K562 (cell line): Measurements from ENCODE around the gene RHOA. TPM values are rescaled to one million over a fixed set of nuclear protein-coding genes. Genes with fewer than 3 reads are reported as not detected.

Experiments
- CAMTA2 ChIP-seq: fragments of 250-450 bp; sonication (Bioruptor Pico); conservative IDR thresholded peaks from 2 replicates; pipeline ENCODE4 v1.5.1; 2022
- CHD4 ChIP-seq: fragments of 200-600 bp; sonication (generic); IDR thresholded peaks from 3 replicates; pipeline ENCODE4 v1.6.1; 2012; ENCODE audit warnings: low read depth, mild to moderate bottlenecking, mixed read lengths, low read length, inconsistent platforms; ENCODE audit not compliant: insufficient read depth, insufficient replicate concordance, poor library complexity, severe bottlenecking
- GTF2F1 ChIP-seq: IDR thresholded peaks from 2 replicates; pipeline ENCODE4 v1.6.1; 2011; ENCODE audit warnings: low read depth, low read length, improper control_type of control experiment
- KAT7 ChIP-seq: sonication (generic); formaldehyde crosslinking; IDR thresholded peaks from 2 replicates; pipeline ENCODE4 v1.8.0; 2022; ENCODE audit warnings: missing genetic modification reagents, mild to moderate bottlenecking, borderline replicate concordance
- MAFG ChIP-seq: fragments of 450-650 bp; conservative IDR thresholded peaks from 2 replicates; pipeline ENCODE4 v1.6.1; 2016; ENCODE audit warnings: missing genetic modification characterization, missing compliant biosample characterization
- NEUROD1 ChIP-seq: fragments of 150-350 bp; IDR thresholded peaks from 2 replicates; pipeline ENCODE4 v1.6.1; 2014; ENCODE audit warnings: borderline replicate concordance, low read length, low read depth; ENCODE audit not compliant: partially characterized antibody
- NR1H2 ChIP-seq: sonication (generic); formaldehyde crosslinking; IDR thresholded peaks from 2 replicates; pipeline ENCODE4 v1.4.0; 2020; ENCODE audit warnings: mild to moderate bottlenecking, missing genetic modification reagents
- POLR2AphosphoS5 ChIP-seq: IDR thresholded peaks from 2 replicates; pipeline ENCODE4 v1.6.1; 2011; ENCODE audit warnings: mild to moderate bottlenecking, low read depth, low read length, moderate library complexity; ENCODE audit not compliant: control insufficient read depth, insufficient read depth
- PRPF4 ChIP-seq: fragments of 200-400 bp; formaldehyde crosslinking; IDR thresholded peaks from one replicate; pipeline ENCODE4 v1.6.1; 2017; ENCODE audit warnings: low read length, low read depth, mild to moderate bottlenecking; ENCODE audit not compliant: insufficient read depth, poor library complexity, severe bottlenecking
- RUNX1 ChIP-seq: sonication (generic); IDR thresholded peaks from 2 replicates; pipeline ENCODE4 v1.6.1; 2016; ENCODE audit warnings: antibody characterized with exemption, low read depth
- SIX5 ChIP-seq, 2 experiments: IDR thresholded peaks; 2 replicates each; pipeline ENCODE4 v1.6.1; 2011; ENCODE audit warnings: low read length in 2 of 2, borderline replicate concordance in 1 of 2, low read depth in 1 of 2, mild to moderate bottlenecking in 1 of 2, moderate library complexity in 1 of 2; ENCODE audit not compliant: insufficient read depth in 1 of 2
- SMARCA4 ChIP-seq: fragments of 450-650 bp; IDR thresholded peaks from 2 replicates; pipeline ENCODE4 v1.6.1; 2016
- SMARCE1 ChIP-seq: fragments of 450-650 bp; IDR thresholded peaks from 2 replicates; pipeline ENCODE4 v1.7.1; 2016; ENCODE audit warnings: mild to moderate bottlenecking
- USF1 ChIP-seq: sonication (generic); formaldehyde crosslinking; IDR thresholded peaks from 2 replicates; pipeline ENCODE4 v1.9.0; 2022; ENCODE audit warnings: mild to moderate bottlenecking, missing genetic modification reagents
- ZBTB11 ChIP-seq, 3 experiments: fragments of 200-800 bp in 1 of 3; fragments of 250-450 bp in 1 of 3; fragments of 450-650 bp in 1 of 3; sonication (Bioruptor Pico) in 1 of 3; sonication (Bioruptor generic) in 1 of 3; formaldehyde crosslinking in 1 of 3; IDR thresholded peaks; 2 replicates each; pipeline versions ENCODE4 v1.6.1 to v1.8.0; 2016 to 2022; ENCODE audit warnings: mild to moderate bottlenecking in 2 of 3, missing genetic modification characterization in 2 of 3, missing compliant biosample characterization in 1 of 3, moderate library complexity in 1 of 3
- ZNF121 ChIP-seq: sonication (generic); formaldehyde crosslinking; conservative IDR thresholded peaks from 2 replicates; pipeline ENCODE4 v1.8.0; 2022; ENCODE audit warnings: missing genetic modification reagents
- ZNF639 ChIP-seq, 2 experiments: fragments of 200-800 bp in 1 of 2; sonication (Bioruptor generic) in 1 of 2; sonication (generic) in 1 of 2; formaldehyde crosslinking in 1 of 2; IDR thresholded peaks in 1 of 2; conservative IDR thresholded peaks in 1 of 2; 2 replicates each; pipeline versions ENCODE4 v1.5.0 to v1.6.1; 2016 to 2020; ENCODE audit warnings: missing compliant biosample characterization in 1 of 2, missing genetic modification characterization in 1 of 2, missing genetic modification reagents in 1 of 2
- ZNF655 ChIP-seq: fragments of 250-450 bp; sonication (Bioruptor Pico); IDR thresholded peaks from 2 replicates; pipeline ENCODE4 v1.5.0; 2021
- polyA plus RNA-seq, 8 experiments: library from polyadenylated mRNA; depleted of rRNA in 4 of 8; stranded (reverse) in 5 of 8; unstranded in 3 of 8; fragments of >200 nt; fragmentation: Nextera tagmentation in 2 of 8; fragmentation: Illumina TruSeq in 1 of 8; extraction: Ambion mirVana in 2 of 8; extraction: Trizol in 1 of 8; gene quantifications; 2 replicates each; pipeline versions ENCODE4 v1.2.1 to v1.2.3, GENCODE V29; 2011 to 2014; ENCODE audit warnings: inconsistent platforms in 1 of 8, missing spikeins in 1 of 8
- total RNA-seq, 7 experiments: library from RNA; depleted of rRNA in 6 of 7; stranded (reverse); fragments of >200 nt in 6 of 7; fragmentation: Illumina TruSeq in 2 of 7; extraction: Trizol in 2 of 7; gene quantifications; 2 replicates each; pipeline versions ENCODE4 v1.2.1 to v1.2.3, GENCODE V29; 2011 to 2021; ENCODE audit warnings: low replicate concordance in 1 of 7

RHOA gene
- total and polyA plus RNA-seq, 9 of the 15 experiments (the other 6 are each of a cell fraction or from before 2014, with no cell fraction given) = 136 to 540 (median 236) TPM

GRCh38 chr3:49411968-49412631 lies at the start of gene RHOA, which contains the start of gene TCTA (continued):
- TF ChIP-seq USF1 (CRISPR knock-in tag) (0 out of 2 replicates have a peak, but pooled peaks have one; percentile 4), PRPF4 (no peak), SMARCE1 (no peak), NR1H2 (CRISPR knock-in tag) (no peak), ZNF655 (CRISPR knock-in tag) (no peak), ZBTB11 (CRISPR knock-in tag; IDR thresholded peaks at IDR 0.05) (peak in 1 of 3 experiments; percentile 81; a peak in 2 of 6 replicates), CHD4 (no peak), ZNF121 (CRISPR knock-in tag) (no peak), SMARCA4 (no peak), GTF2F1 (peak; percentile 71; the same call in 1 of the 2 replicates), RUNX1 (no peak), KAT7 (no peak), CAMTA2 (CRISPR knock-in tag) (no peak), SIX5 (IDR thresholded peaks at IDR 0.05; ENCODE audit: borderline replicate concordance in 1 of 2, insufficient read depth in 1 of 2, low read depth in 1 of 2, low read length in 2 of 2) (no peak), POLR2AphosphoS5 (peak; percentile 92), NEUROD1 (no peak), MAFG (tag) (no peak), ZNF639 (CRISPR knock-in tag; conservative IDR thresholded peaks at IDR 0.05 in 1 of 2, IDR thresholded peaks at IDR 0.05 in 1 of 2) (peak in 1 of 2 experiments; percentile 94; a peak in 2 of 4 replicates)
